A673 (cell line): ENCODE measurements around the gene UBTD1. TPM values are rescaled to one million over a fixed set of nuclear protein-coding genes. Genes with fewer than 3 reads are reported as not detected.
A peak's percentile ranks its signal among the peaks of the same experiment; 100 is the strongest.

Experiments
- BruUV-seq: library from RNA; stranded (reverse); fragments of 400-500 nt; replicated peaks from 2 replicates; lab custom pipeline; 2021; lab: Mats Ljungman, UMichigan
- CTCF ChIA-PET: fragments of 300-600 bp; sonication (Branson Sonifier 250); formaldehyde crosslinking; loops from one replicate; lab custom pipeline; 2022; ENCODE audit warnings: antibody characterized with exemption; lab: Charles Lee
- POLR2A ChIA-PET: fragments of 300-600 bp; sonication (Branson Sonifier 250); formaldehyde crosslinking; loops from one replicate; lab custom pipeline; 2022; ENCODE audit warnings: antibody characterized with exemption; ENCODE audit not compliant: low non-redundant PET; lab: Charles Lee
- DNase-seq: peaks from one replicate; pipeline ENCODE4 v3.0.0-alpha.2; 2015; ENCODE audit warnings: low spot score
- H3K27ac ChIP-seq: fragments of 200-600 bp; sonication (generic); 2 replicates; pipeline ENCODE4 v1.5.1; 2016; ENCODE audit warnings: mixed run types, low read depth, mild to moderate bottlenecking, mixed read lengths, antibody characterized with exemption, low read length; ENCODE audit not compliant: poor library complexity, severe bottlenecking
- H3K27me3 ChIP-seq: fragments of 200-600 bp; sonication (generic); replicated peaks from 2 replicates; pipeline ENCODE4 v1.6.1; 2017; ENCODE audit warnings: mixed run types, low read depth, mild to moderate bottlenecking, mixed read lengths, antibody characterized with exemption, low read length; ENCODE audit not compliant: insufficient read depth, poor library complexity
- H3K36me3 ChIP-seq: fragments of 200-600 bp; sonication (generic); 2 replicates; pipeline ENCODE4 v1.6.1; 2016; ENCODE audit warnings: mixed run types, mild to moderate bottlenecking, mixed read lengths, antibody characterized with exemption, low read length; ENCODE audit not compliant: insufficient read depth, poor library complexity, severe bottlenecking
- H3K4me1 ChIP-seq: fragments of 200-600 bp; sonication (generic); 2 replicates; pipeline ENCODE4 v1.6.1; 2017; ENCODE audit warnings: mixed run types, mild to moderate bottlenecking, mixed read lengths, antibody characterized with exemption, low read length; ENCODE audit not compliant: insufficient read depth, poor library complexity, severe bottlenecking
- H3K4me3 ChIP-seq: fragments of 200-600 bp; sonication (generic); 2 replicates; pipeline ENCODE4 v1.5.1; 2016; ENCODE audit warnings: low read depth, mixed run types, mild to moderate bottlenecking, mixed read lengths, low read length; ENCODE audit not compliant: poor library complexity, severe bottlenecking
- H3K9me3 ChIP-seq: fragments of 200-600 bp; sonication (generic); 2 replicates; pipeline ENCODE4 v1.6.1; 2016; ENCODE audit warnings: mixed run types, low read depth, mild to moderate bottlenecking, mixed read lengths, antibody characterized with exemption, low read length; ENCODE audit not compliant: poor library complexity, severe bottlenecking
- CTCF ChIP-seq: fragments of 300-800, 200-600 bp; sonication (generic); conservative IDR thresholded peaks from 2 replicates; pipeline ENCODE4 v1.5.1; 2017; ENCODE audit warnings: low read depth, mild to moderate bottlenecking, antibody characterized with exemption, low read length, moderate library complexity, mixed read lengths
- EZH2 ChIP-seq: fragments of 200-600 bp; sonication (generic); IDR thresholded peaks from 2 replicates; pipeline ENCODE4 v1.6.1; 2017; ENCODE audit warnings: borderline replicate concordance, low read depth, mild to moderate bottlenecking, mixed read lengths, antibody characterized with exemption, low read length; ENCODE audit not compliant: poor library complexity, severe bottlenecking
- intact Hi-C: fragments of 100-400 bp; cut with micrococcal nuclease; formaldehyde crosslinking; loops from one replicate; pipeline ENCODE4 v1.10.0; 2022; ENCODE audit not compliant: unreplicated experiment
- total RNA-seq: library from RNA; stranded (reverse); gene quantifications from 2 replicates; pipeline ENCODE4 v1.2.3, GENCODE V29; 2021

Gene UBTD1
- total RNA-seq, 1 experiment from 2014 or later, result 3.1 TPM

GRCh38 chr10:97498076-97498840 lies 466 bp upstream of the UBTD1 start, which contains the start of gene MMS19:
Gene MMS19, minus strand, starts transcription at chr10:97498422. Its CDS starts 38 bp downstream, at chr10:97498384.
- intact Hi-C loops, result no loop called here
- TF ChIP-seq EZH2, result no peak
- ChIA-PET POLR2A (no interaction called here), CTCF (no interaction called here)
- DNase-seq, result peak; percentile 99
- Histone ChIP-seq H3K27me3 (peaks cover 27% of the 10 kb centered on the region), H3K4me1 (peaks cover 13% of the 10 kb centered on the region), H3K9me3 (no peaks in the 10 kb centered on the region), H3K27ac (peak within 1 kb of the TSS; percentile 88), H3K36me3 (no peaks in the 10 kb centered on the region), H3K4me3 (peak within 1 kb of the TSS; percentile 93)
- BruUV-seq, result no TSS peak

- intact Hi-C loops, result no loop called here
- DNase-seq, result peak; percentile 33
- Histone ChIP-seq H3K4me1 (peaks cover 13% of the 10 kb centered on the region), H3K9me3 (no peaks in the 10 kb centered on the region), H3K4me3 (peak overlapping the region; percentile 93), H3K27ac (no peak overlapping the region), H3K36me3 (no peaks in the 10 kb centered on the region), H3K27me3 (peaks cover 27% of the 10 kb centered on the region)
- POLR2A ChIA-PET, result no interaction called here
- TF ChIP-seq CTCF, result no peak
- no peak for TF ChIP-seq EZH2
- no TSS peak for BruUV-seq
- CTCF ChIA-PET, result no interaction called here
These were observed 1.0 kb downstream of the UBTD1 start for GRCh38 chr10:97499561-97500296.

GRCh38 chr10:97500297-97500575 lies 1.5 kb downstream of the UBTD1 start:
- Histone ChIP-seq H3K27me3 (peaks cover 27% of the 10 kb centered on the region), H3K9me3 (no peaks in the 10 kb centered on the region), H3K4me3 (no peak overlapping the region), H3K36me3 (no peaks in the 10 kb centered on the region), H3K27ac (no peak overlapping the region), H3K4me1 (peaks cover 13% of the 10 kb centered on the region)
- intact Hi-C loops, result no loop called here
- ChIA-PET POLR2A (interaction anchor here (0.5 to 0.6 kb wide), 2 partner anchors 10 to 201 kb away, joined by 3 read pairs; no protein-coding TSS in a partner anchor), CTCF (no interaction called here)
- DNase-seq, result no peak
- no TSS peak for BruUV-seq
- no peak for TF ChIP-seq EZH2
- TF ChIP-seq CTCF, result no peak
